NCI-H2029 treated with DMSO at 0.1 percent for 48 hours (cell line): Measurements from ENCODE around the gene TTLL3.
"Not testable (repeated sequence)": the region's sequence is repeated elsewhere in the genome, so short reads cannot be mapped to it uniquely, and the experiment has no call there.

Experiments used
- DNase-seq: peaks from one replicate; lab custom pipeline; 2025; lab: John Stamatoyannopoulos, UW

Gene TTLL3

DNA sequence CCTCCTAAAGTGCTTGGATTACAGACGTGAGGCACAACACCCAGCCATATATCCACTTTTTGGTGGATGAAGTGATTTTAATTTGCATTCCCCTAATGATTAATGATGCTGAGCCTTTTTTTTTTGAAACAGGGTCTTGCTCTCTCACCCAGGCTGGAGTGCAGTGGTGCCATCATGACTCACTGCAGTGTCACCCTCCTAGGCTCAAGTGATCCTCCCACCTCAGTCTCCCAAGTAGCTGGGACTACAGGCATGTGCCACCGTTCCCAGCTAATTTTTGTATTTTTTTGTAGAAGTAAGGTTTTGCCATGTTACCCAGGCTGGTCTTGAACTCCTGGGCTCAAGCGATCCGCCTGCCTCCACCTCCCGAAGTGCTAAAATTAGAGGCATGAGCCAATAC, 62.0 kb downstream of the TTLL3 start:
- DNase-seq = not testable (repeated sequence)

- peak; percentile 86 for DNase-seq
These were observed 65.4 kb downstream of the TTLL3 start for GRCh38 chr3:9875448-9875847.

DNA sequence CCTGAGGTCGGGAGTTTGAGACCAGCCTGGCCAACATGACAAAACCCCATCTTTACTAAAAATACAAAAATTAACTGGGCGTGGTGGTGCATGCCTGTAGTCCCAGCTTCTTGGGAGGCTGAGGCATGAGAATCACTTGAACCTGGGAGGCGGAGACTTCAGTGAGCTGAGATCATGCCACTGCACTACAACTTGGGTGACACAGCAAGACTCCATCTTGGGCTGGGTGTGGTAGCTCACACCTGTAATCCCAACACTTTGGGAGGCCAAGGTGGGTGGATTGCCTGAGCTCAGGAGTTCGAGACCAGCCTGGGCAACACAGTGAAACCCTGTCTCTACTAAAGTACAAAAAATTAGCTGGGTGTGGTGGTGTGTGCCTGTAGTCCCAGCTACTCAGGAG, 66.2 kb downstream of the TTLL3 start:
- DNase-seq = not testable (repeated sequence)

GRCh38 chr3:9876991-9877390, 66.9 kb downstream of the TTLL3 start:
- no peak for DNase-seq

- no peak for DNase-seq
These were observed 68.6 kb downstream of the TTLL3 start for GRCh38 chr3:9878700-9879099.

GRCh38 chr3:9879830-9880549, 69.9 kb downstream of the TTLL3 start, which contains the start of gene CIDEC:
Gene CIDEC (minus strand): TSS chr3:9880253. CDS start chr3:9878486, 1,767 bp downstream.
- no peak for DNase-seq

- DNase-seq = no peak
These were observed 71.4 kb downstream of the TTLL3 start for GRCh38 chr3:9881441-9881840.

- DNase-seq = no peak
These were observed 73.9 kb downstream of the TTLL3 start for GRCh38 chr3:9883706-9884554.

DNA sequence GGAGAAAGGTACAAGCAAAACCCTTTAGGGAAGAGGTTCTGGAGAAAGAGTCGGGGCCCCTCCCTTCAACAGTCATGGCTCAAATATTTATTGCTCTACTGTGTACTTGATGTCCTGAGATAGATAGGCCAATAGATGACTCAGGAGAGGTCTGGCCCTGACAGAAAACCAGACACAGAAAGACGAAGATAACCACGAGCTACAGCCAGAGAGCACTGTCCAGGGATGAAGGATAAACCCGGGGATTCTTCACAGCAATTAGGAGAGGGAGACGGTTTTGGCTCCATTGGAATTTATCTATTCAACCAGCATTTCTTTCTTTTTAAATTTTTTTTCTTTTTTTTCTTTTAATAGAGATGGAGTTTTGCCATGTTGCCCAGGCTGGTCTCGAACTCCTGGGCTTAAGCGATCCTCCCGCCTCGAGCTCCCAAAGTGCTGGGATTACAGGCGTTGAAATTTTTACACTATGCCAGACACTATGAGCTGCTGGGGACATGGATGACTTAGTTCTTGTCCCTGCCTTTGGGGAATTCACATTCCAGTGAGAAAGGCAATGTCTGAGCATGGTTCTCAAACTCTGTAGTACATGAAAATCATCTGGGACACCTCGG, 74.6 kb downstream of the TTLL3 start:
- no peak for DNase-seq
